Activated CD4-positive, alpha-beta T cell treated with anti-CD3 and anti-CD28 coated beads, Interleukin-2, amount 10 ng/mL, durations not matched to agents 24 days and 14 days (primary cell): ENCODE results near the gene PGA3. TPM values are rescaled to one million over a fixed set of nuclear protein-coding genes. Genes with fewer than 3 reads are reported as not detected.
"Not testable (repeated sequence)": the region's sequence is repeated elsewhere in the genome, so short reads cannot be mapped to it uniquely, and the experiment has no call there.

ENCODE experiments used
- DNase-seq: peaks from one replicate; pipeline ENCODE4 v3.0.0; 2022
- H3K27ac Mint-ChIP-seq: one replicate; pipeline ENCODE4 v1.8.0; 2022; ENCODE audit warnings: mild to moderate bottlenecking, mixed read lengths
- H3K27me3 Mint-ChIP-seq: one replicate; pipeline ENCODE4 v1.8.0; 2022; ENCODE audit warnings: mixed read lengths
- H3K36me3 Mint-ChIP-seq: one replicate; pipeline ENCODE4 v1.8.0; 2022; ENCODE audit warnings: low read depth, mild to moderate bottlenecking, mixed read lengths
- H3K4me1 Mint-ChIP-seq: one replicate; pipeline ENCODE4 v1.8.0; 2021; ENCODE audit warnings: mixed read lengths
- H3K4me3 Mint-ChIP-seq: one replicate; pipeline ENCODE4 v1.8.0; 2022; ENCODE audit warnings: mild to moderate bottlenecking, moderate library complexity, mixed read lengths
- H3K9me3 Mint-ChIP-seq: one replicate; pipeline ENCODE4 v1.8.0; 2021; ENCODE audit warnings: mixed read lengths
- intact Hi-C: fragments of 100-400 bp; cut with micrococcal nuclease; formaldehyde crosslinking; loops from one replicate; pipeline ENCODE4 v1.15.1; 2023
- total RNA-seq: library from RNA; stranded (reverse); gene quantifications from 2 replicates; pipeline ENCODE4 v1.2.3, GENCODE V29; 2022

Gene PGA3
- total RNA-seq, 1 donor from 2014 or later = not detected

DNA sequence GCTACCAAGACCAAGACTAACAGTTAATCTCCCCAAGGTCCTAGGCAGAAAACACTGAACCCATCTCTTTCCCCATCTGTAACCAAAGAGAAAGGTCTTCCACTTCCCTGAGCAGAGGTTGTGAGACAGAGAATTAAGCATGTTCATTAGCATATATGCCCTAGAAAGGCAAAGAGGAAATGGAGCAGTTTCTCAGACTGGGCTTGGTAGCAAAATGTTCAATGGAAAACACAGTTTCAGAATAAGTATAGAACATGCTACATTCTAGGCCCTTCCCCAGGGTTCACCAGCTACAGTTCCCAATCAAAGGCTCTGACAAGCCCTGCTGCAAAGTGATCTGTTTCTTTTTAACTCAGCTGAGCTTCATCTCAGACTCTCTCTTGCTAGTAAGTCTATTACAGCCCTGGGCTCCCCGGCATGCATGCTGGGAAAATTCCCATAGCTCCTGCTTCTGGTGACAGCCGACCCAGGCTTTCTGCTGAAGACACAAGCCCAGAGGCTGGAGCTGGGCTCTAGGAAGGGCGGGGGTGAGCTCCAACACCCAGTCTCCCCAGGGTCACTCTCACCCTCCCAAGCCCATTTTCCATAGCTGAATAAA is 29.3 kb downstream of the PGA3 start:
- H3K4me1 Mint-ChIP-seq, H3K36me3 Mint-ChIP-seq, H3K27me3 Mint-ChIP-seq, H3K9me3 Mint-ChIP-seq, H3K27ac Mint-ChIP-seq, H3K4me3 Mint-ChIP-seq, intact Hi-C loops, DNase-seq: not testable (repeated sequence)

DNA sequence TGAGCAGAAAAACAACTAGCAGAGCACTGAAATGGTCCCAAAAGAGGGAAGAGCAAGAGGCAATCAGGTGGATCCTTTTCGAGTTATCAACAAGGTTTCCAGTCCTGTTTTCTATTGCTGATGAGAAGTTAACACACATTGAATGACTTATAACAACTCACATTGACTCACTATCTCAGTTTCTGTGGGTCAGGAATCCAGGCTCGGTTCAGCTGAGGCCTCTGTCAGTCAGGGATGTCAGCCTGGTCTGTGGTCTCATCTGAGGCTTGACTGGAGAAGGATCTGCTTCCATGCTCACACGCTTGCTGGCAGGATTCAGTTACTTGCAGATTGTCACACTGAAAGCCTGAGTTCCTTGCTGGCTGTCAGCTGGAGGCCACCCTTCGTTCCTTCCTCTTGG is 33.8 kb downstream of the PGA3 start:
- H3K36me3 Mint-ChIP-seq, H3K27ac Mint-ChIP-seq, intact Hi-C loops, H3K27me3 Mint-ChIP-seq, DNase-seq, H3K9me3 Mint-ChIP-seq, H3K4me3 Mint-ChIP-seq, H3K4me1 Mint-ChIP-seq: not testable (repeated sequence)

DNA sequence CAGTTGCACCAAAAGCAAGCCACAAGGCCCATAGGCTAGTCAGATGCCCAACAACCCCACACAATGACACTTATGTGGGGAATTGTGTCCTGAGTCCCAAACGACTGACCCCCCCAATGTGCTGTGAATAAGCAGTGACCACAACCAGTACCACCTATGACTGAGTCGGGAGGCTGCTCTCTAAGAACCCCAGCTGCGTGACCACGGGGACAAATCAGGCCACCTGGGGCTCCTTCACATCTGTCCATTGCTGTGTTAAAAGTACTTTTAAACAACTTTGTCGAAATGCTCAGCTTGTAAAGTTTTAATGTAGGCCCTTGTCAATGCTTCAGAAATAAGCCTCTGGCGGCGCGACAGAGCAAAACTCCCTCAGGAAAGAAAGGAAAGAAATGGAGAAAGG is 37.0 kb downstream of the PGA3 start:
- H3K4me1 Mint-ChIP-seq, DNase-seq, H3K27ac Mint-ChIP-seq, H3K36me3 Mint-ChIP-seq, H3K9me3 Mint-ChIP-seq, H3K4me3 Mint-ChIP-seq, H3K27me3 Mint-ChIP-seq, intact Hi-C loops: not testable (repeated sequence)

DNA sequence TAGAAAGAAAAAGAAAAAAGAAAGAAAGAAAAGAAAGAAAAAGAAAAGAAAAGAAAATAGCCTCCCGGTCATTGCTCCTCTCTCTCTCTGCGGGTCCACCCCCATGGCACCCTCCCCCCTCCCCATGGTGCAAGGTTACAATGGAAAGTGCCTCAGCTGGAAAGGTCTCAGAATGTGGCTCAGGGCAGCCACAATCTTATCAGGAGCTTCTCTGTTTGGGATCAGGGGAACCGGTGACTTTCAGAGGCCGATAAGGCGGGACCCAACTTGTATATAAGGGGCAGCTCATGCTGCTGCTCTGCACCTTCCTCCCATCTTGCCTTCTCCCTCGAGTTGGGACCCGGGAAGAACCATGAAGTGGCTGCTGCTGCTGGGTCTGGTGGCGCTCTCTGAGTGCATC is 37.6 kb downstream of the PGA3 start, which contains the start of gene PGA5:
Gene PGA5 (plus strand): TSS at position 301 of the 400 bp plus-strand sequence. CDS start 52 bp downstream, at position 353.
- H3K4me3 Mint-ChIP-seq, H3K27me3 Mint-ChIP-seq, intact Hi-C loops, H3K36me3 Mint-ChIP-seq, H3K27ac Mint-ChIP-seq, H3K4me1 Mint-ChIP-seq, H3K9me3 Mint-ChIP-seq, DNase-seq: not testable (repeated sequence)

DNA sequence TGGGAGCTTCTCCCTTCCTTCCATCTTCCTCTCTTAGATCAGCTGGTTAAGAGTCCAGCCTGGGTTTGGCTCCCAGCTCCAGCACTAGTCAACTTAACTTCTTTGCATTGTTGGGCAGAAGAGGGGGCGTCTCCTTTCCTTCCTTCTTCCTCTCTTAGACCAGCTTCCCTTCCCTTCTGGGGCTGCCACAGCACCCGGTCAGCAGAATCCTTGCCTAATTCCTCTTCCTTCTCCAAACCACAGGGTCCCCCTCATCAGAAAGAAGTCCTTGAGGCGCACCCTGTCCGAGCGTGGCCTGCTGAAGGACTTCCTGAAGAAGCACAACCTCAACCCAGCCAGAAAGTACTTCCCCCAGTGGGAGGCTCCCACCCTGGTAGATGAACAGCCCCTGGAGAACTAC is 38.2 kb downstream of the PGA3 start:
- H3K27ac Mint-ChIP-seq, DNase-seq, H3K4me1 Mint-ChIP-seq, H3K36me3 Mint-ChIP-seq, H3K9me3 Mint-ChIP-seq, intact Hi-C loops, H3K4me3 Mint-ChIP-seq, H3K27me3 Mint-ChIP-seq: not testable (repeated sequence)

DNA sequence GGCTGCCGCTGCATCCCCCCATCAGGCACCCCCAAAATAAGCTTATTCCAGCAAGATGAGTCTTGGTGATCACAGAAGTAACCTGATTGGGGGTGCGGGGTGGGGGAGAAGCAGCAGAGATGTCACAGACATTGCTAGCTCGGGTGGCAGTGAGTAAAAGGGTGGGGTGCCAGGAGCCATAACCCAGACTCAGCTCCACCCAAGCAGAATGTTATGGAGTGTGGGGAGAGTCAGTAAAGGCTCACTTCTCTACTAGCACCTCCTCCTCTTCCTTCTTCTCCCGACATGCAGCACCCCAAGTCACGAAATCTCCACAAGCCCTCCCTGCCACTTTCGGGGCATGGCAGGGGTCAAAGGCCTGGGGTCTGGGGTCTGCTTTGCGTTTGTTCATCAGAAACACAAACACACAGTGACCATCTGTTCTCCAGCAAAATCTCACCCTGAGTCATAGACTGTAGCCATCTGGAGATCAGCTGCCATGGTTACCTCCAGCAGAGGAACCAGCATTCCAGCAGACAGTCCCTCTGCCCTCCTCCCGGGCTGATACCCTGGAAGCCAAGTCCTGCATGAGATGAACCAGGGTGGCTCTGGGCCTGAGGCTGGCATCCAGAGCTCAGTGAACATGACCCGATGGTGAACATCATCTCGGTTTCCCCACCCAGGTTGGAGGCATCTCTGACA is 42.1 kb downstream of the PGA3 start:
- H3K27ac Mint-ChIP-seq, H3K4me1 Mint-ChIP-seq, H3K36me3 Mint-ChIP-seq, H3K27me3 Mint-ChIP-seq, H3K9me3 Mint-ChIP-seq, H3K4me3 Mint-ChIP-seq, DNase-seq, intact Hi-C loops: not testable (repeated sequence)

DNA sequence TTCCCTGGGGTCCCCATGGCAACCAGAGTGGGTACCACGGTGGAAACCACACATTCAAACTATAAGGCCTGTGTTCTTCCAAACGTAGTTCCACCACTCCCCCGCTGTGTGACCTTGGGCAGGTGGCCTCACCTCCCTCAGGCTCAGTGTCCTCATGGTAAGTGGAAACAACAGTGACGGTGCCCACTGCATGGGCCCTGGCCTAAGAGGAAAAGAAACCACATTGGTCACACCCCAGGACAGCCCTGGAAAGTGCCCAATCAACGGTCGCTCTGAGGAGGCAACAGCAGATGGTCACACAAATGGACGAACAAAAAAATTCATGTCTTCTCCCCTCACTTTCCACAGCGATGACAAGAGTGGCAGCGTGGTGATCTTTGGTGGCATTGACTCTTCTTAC is 44.8 kb downstream of the PGA3 start:
- intact Hi-C loops, H3K27ac Mint-ChIP-seq, DNase-seq, H3K9me3 Mint-ChIP-seq, H3K36me3 Mint-ChIP-seq, H3K4me1 Mint-ChIP-seq, H3K4me3 Mint-ChIP-seq, H3K27me3 Mint-ChIP-seq: not testable (repeated sequence)

DNA sequence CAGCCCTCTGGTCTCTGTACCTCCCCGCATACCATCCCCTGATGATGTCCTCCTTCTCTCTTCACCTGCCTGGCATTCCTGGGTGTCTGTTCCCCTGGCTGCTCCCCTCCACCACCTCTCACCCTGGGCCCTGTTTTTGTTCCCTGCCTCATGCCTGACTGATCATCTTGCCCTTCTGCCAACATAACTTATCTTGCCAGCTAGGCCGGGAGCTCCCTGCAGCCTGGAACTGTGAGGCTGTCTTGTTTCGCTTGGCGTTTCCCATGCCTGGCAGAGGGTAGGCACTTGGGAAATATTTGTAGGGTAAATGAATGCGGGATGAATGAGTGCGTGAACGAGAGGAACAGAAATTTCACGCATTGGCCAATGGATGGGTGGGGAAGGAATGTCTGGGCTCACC is 45.9 kb downstream of the PGA3 start:
- DNase-seq, H3K27ac Mint-ChIP-seq, H3K4me1 Mint-ChIP-seq, intact Hi-C loops, H3K9me3 Mint-ChIP-seq, H3K27me3 Mint-ChIP-seq, H3K36me3 Mint-ChIP-seq, H3K4me3 Mint-ChIP-seq: not testable (repeated sequence)

DNA sequence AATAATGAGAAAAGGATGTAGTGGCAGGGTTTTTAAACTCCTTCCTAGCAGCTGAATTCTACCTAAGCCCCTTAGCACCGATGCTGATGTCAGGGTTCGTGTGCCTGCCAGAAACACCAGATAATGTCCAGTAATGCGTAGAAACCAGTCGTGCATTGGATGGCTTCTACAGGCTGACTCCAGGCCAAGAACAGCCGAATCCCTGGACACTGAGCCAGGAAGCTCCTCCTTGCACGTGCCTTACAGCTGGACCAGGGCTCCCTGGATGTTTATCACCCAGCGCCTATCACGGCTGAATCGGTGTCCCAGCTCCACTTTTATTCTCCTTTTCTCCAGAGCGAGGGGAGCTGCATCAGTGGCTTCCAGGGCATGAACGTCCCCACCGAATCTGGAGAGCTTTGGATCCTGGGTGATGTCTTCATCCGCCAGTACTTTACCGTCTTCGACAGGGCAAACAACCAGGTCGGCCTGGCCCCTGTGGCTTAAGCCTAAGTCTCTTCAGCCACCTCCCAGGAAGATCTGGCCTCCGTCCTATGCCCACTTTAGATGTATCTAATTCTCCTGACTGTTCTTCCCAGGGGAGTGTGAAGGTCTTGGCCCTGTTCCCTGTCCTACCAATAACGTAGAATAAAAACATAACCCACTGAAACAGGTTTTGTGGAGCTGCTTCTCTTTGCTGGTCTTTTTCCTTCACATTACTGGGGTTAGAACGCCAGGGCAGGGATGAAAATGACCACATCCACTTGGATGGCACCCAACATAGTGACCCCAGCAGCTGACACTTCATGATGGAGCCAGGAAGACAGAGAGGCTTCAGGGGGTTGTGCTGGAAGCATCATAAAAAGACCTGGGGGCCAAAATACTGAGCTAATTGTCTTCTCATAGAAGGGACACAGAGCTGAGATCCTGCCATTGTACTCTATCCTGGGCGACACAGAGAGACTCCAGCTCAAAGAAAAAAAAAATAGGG is 47.8 kb downstream of the PGA3 start:
- H3K36me3 Mint-ChIP-seq, H3K4me3 Mint-ChIP-seq, H3K27me3 Mint-ChIP-seq, H3K27ac Mint-ChIP-seq, intact Hi-C loops, DNase-seq, H3K9me3 Mint-ChIP-seq, H3K4me1 Mint-ChIP-seq: not testable (repeated sequence)

DNA sequence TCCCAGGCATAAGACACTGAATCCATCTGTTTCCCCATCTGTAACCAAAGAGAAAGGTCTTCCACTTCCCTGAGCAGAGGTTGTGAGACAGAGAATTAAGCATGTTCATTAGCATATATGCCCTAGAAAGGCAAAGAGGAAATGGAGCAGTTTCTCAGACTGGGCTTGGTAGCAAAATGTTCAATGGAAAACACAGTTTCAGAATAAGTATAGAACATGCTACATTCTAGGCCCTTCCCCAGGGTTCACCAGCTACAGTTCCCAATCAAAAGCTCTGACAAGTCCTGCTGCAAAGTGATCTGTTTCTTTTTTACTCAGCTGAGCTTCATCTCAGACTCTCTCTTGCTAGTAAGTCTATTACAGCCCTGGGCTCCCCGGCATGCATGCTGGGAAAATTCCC is 49.0 kb downstream of the PGA3 start:
- H3K27me3 Mint-ChIP-seq, H3K27ac Mint-ChIP-seq, intact Hi-C loops, H3K4me3 Mint-ChIP-seq, H3K9me3 Mint-ChIP-seq, H3K36me3 Mint-ChIP-seq, DNase-seq, H3K4me1 Mint-ChIP-seq: not testable (repeated sequence)

DNA sequence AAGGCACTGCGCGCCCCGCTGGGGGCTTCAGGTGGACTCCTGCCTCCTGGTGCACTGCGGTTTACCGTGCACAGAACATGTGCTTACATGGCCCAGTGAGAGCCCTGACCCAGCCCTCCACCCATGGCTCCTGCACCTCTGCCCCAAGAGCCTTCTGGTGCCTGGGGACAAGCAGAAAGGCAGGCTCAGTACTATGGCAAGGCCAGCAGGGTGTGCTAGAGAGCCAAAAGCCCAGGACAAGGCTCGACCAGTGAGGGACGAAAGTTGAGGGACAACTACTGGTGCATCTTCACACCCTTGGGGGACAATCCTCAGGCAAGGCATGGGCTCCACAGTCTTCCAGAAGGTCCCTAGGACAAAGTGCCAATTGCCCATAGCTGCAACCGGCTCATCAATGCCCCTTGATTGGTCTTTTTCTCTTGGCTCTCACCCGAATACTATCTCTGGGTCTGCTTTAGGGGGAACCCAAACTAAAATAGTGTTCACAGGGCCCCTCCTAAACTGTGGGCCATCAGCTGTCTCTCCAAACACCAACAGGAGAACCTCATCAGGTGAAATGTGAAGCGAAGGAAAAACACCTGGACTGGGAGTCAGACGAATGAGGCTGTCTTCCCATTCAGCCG is 51.2 kb downstream of the PGA3 start:
- intact Hi-C loops = loop anchor here (1.0 kb wide), 2 partner anchors 40 to 131 kb away; no protein-coding TSS in a partner anchor
- Mint-ChIP-seq H3K4me3 (no peak overlapping the region), H3K4me1 (no peaks in the 10 kb centered on the region), H3K27ac (no peak overlapping the region), H3K27me3 (peaks cover 3% of the 10 kb centered on the region), H3K36me3 (no peaks in the 10 kb centered on the region), H3K9me3 (no peaks in the 10 kb centered on the region)
- peak; percentile 91 for DNase-seq

DNA sequence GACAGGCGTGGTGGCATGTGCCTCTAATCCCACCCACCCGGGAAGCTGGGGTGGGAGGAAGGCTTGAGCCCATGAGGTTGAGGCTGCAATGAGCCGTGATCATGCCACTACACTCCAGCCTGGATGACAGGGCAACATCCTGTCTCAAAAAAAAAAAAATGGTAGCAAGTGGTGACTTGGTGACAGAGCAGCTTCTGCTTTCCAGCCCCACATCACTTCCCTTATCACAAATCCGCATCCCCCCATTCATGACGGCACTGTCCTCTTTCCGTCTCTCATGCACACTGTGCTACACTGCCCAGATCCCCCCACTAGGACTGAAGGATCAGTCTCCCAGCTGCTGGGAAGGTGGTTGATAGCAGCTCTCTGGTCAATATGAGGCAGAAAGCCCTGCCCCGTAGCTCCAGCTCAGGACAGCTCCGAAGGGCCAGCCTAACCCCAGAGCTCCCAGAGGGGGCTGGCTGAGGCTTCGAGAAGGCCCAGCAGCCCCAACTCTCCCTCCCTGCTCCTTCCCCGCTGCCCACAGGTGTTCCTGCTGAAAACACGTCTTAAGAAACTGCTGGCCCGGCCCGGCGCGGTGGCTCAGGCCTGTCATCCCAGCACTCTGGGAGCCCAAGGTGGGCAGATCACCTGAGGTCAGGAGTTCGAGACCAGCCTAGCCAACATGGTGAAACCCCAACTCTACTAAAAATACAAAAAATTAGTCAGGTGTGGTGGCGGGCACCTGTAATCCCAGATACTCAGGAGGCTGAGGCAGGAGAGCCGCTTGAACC is 53.6 kb downstream of the PGA3 start:
- no peak for DNase-seq
- no peaks in the 10 kb centered on the region for H3K36me3 Mint-ChIP-seq
- H3K27ac Mint-ChIP-seq = no peak overlapping the region
- H3K9me3 Mint-ChIP-seq = no peaks in the 10 kb centered on the region
- intact Hi-C loops = no loop called here
- no peaks in the 10 kb centered on the region for H3K4me1 Mint-ChIP-seq
- H3K4me3 Mint-ChIP-seq = no peak overlapping the region
- H3K27me3 Mint-ChIP-seq = peaks cover 3% of the 10 kb centered on the region

DNA sequence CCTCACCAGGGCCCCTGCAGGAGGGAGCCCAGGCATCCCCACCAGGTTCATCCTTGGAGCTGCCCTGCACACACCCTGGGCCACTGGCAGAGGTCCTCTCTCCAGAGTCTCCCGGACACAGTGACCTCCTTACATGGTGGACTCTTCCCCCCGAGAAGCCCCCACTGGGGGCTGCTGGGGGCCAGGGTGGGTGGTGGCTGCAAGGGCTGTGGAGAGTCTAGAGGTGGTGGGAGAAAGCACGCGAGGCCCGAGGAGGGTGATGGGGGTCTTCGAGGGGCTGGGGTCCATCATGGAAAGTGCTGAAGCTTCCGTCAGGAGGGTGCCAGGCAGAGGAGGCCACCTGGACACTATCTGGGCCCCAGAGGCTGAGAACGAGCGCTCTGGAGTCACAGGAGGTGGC is 55.2 kb downstream of the PGA3 start:
- Mint-ChIP-seq H3K27ac (no peak overlapping the region), H3K9me3 (no peaks in the 10 kb centered on the region), H3K4me3 (no peak overlapping the region), H3K27me3 (no peaks in the 10 kb centered on the region), H3K4me1 (no peaks in the 10 kb centered on the region), H3K36me3 (no peaks in the 10 kb centered on the region)
- intact Hi-C loops = no loop called here
- no peak for DNase-seq
